Panc1 (cell line): Measurements from ENCODE around the gene IGFBP1.

Source experiments
- POLR2AphosphoS5 ChIP-seq: IDR thresholded peaks from 2 replicates; pipeline ENCODE4 v1.6.1; 2012; ENCODE audit warnings: mild to moderate bottlenecking, low read depth, low read length, moderate library complexity
- SIN3A ChIP-seq: IDR thresholded peaks from 2 replicates; pipeline ENCODE4 v1.6.1; 2012; ENCODE audit warnings: low read depth, mild to moderate bottlenecking, low read length, moderate library complexity, borderline replicate concordance; ENCODE audit not compliant: insufficient read depth
- TCF7L2 ChIP-seq: IDR thresholded peaks from 2 replicates; pipeline ENCODE4 v1.6.1; 2011; ENCODE audit warnings: mild to moderate bottlenecking, low read depth, low read length, inconsistent platforms
- TF ChIP-seq, protein P1 (sequence below): fragments of 450-650 bp; IDR thresholded peaks from 2 replicates; pipeline ENCODE4 v1.5.1; 2017; ENCODE audit warnings: mild to moderate bottlenecking
- TF ChIP-seq, protein P2 (sequence below), 2 experiments: IDR thresholded peaks; 2 replicates each; pipeline ENCODE4 v1.6.1; 2011 to 2012; ENCODE audit warnings: low read depth in 2 of 2, control low read depth in 1 of 2, low read length in 1 of 2, mild to moderate bottlenecking in 1 of 2, moderate library complexity in 1 of 2; ENCODE audit not compliant: insufficient read depth in 1 of 2

DNA sequence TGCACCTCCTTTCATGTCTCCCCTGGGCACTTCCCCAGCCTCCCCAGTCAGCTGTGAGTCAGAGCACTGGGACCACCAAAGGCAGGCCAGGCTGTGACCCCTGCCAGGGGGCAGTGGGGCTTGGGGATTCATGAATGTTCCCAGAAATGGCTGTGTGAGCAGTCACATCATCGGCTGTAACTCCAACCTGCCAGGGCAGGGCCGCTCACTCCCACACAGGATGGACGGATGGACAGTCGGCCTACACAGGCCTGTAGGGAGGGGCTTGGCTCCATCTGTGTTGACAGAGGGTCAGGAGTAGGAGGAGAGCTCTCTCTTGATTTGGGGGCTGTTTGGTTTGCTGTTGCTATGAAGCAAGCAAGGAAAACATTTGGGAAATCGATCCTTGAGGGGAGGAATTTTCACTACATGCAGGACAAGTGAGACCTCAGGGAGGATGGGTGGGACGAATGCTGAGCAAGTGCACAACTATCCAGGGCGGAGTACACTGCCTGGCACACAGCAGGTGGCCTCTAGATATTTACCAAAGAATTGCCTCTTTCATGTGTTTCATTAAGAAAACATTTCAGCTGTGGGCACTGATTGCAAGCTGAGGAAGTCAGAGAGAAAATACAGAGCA, 2.9 kb upstream of the IGFBP1 start:
- TF ChIP-seq SIN3A (no peak), POLR2AphosphoS5 (no peak), TCF7L2 (no peak)
- TF ChIP-seq, protein P1, sequence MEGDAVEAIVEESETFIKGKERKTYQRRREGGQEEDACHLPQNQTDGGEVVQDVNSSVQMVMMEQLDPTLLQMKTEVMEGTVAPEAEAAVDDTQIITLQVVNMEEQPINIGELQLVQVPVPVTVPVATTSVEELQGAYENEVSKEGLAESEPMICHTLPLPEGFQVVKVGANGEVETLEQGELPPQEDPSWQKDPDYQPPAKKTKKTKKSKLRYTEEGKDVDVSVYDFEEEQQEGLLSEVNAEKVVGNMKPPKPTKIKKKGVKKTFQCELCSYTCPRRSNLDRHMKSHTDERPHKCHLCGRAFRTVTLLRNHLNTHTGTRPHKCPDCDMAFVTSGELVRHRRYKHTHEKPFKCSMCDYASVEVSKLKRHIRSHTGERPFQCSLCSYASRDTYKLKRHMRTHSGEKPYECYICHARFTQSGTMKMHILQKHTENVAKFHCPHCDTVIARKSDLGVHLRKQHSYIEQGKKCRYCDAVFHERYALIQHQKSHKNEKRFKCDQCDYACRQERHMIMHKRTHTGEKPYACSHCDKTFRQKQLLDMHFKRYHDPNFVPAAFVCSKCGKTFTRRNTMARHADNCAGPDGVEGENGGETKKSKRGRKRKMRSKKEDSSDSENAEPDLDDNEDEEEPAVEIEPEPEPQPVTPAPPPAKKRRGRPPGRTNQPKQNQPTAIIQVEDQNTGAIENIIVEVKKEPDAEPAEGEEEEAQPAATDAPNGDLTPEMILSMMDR: no peak
- TF ChIP-seq, protein P2, sequence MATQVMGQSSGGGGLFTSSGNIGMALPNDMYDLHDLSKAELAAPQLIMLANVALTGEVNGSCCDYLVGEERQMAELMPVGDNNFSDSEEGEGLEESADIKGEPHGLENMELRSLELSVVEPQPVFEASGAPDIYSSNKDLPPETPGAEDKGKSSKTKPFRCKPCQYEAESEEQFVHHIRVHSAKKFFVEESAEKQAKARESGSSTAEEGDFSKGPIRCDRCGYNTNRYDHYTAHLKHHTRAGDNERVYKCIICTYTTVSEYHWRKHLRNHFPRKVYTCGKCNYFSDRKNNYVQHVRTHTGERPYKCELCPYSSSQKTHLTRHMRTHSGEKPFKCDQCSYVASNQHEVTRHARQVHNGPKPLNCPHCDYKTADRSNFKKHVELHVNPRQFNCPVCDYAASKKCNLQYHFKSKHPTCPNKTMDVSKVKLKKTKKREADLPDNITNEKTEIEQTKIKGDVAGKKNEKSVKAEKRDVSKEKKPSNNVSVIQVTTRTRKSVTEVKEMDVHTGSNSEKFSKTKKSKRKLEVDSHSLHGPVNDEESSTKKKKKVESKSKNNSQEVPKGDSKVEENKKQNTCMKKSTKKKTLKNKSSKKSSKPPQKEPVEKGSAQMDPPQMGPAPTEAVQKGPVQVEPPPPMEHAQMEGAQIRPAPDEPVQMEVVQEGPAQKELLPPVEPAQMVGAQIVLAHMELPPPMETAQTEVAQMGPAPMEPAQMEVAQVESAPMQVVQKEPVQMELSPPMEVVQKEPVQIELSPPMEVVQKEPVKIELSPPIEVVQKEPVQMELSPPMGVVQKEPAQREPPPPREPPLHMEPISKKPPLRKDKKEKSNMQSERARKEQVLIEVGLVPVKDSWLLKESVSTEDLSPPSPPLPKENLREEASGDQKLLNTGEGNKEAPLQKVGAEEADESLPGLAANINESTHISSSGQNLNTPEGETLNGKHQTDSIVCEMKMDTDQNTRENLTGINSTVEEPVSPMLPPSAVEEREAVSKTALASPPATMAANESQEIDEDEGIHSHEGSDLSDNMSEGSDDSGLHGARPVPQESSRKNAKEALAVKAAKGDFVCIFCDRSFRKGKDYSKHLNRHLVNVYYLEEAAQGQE (IDR thresholded peaks at IDR 0.05; ENCODE audit: insufficient read depth in 1 of 2, low read depth in 2 of 2, low read length in 1 of 2): no peak
